Thyroid gland (tissue), 4 donors: ENCODE measurements around the gene MTCL3.

Experiments
- DNase-seq, 2 donors: peaks; one replicate each; pipeline ENCODE4 v3.0.0-alpha.2; 2019
- H3K27ac ChIP-seq, 3 donors: fragments of 200-600 bp; sonication (generic); 1 replicate in 2 of 3; 2 replicates in 1 of 3; pipeline ENCODE4 v1.5.1; 2016 to 2019; ENCODE audit warnings: mild to moderate bottlenecking in 1 of 3, moderate library complexity in 1 of 3
- H3K27me3 ChIP-seq: fragments of 200-600 bp; sonication (generic); one replicate; pipeline ENCODE4 v1.5.1; 2019
- H3K36me3 ChIP-seq, 2 donors: fragments of 200-600 bp; sonication (generic); one replicate each; pipeline ENCODE4 v1.5.1; 2016 to 2019
- H3K4me1 ChIP-seq, 2 donors: fragments of 200-600 bp; sonication (generic); one replicate each; pipeline ENCODE4 v1.5.1; 2017 to 2019
- H3K4me3 ChIP-seq, 3 donors: fragments of 200-600 bp; sonication (generic); replicated peaks in 1 of 3; 1 replicate in 2 of 3; 2 replicates in 1 of 3; pipeline ENCODE4 v1.5.1; 2016; ENCODE audit warnings: mild to moderate bottlenecking in 1 of 3
- H3K9me3 ChIP-seq: fragments of 200-600 bp; sonication (generic); one replicate; pipeline ENCODE4 v1.5.1; 2017
- POLR2A ChIP-seq, 2 donors: fragments of 450-650 bp; IDR thresholded peaks; one replicate each; pipeline ENCODE4 v1.6.1; 2017; ENCODE audit warnings: antibody characterized with exemption in 2 of 2, mild to moderate bottlenecking in 2 of 2, moderate library complexity in 1 of 2
- WGBS, 2 donors: methylation state at CpG; one replicate each; pipeline ENCODE4 v1.1.5; 2017; 5-methylcytosine and 5-hydroxymethylcytosine counted together
- intact Hi-C: fragments of 100-400 bp; cut with DNase I; formaldehyde crosslinking; loops from one replicate; pipeline ENCODE4 v1.15.1; 2023
- TF ChIP-seq, protein P1 (sequence below), 6 experiments: fragments of 200-600 bp in 3 of 6; fragments of 450-650 bp in 3 of 6; sonication (generic) in 3 of 6; IDR thresholded peaks; one replicate each; pipeline ENCODE4 v1.5.1; 2016 to 2019; ENCODE audit warnings: antibody characterized with exemption in 6 of 6, mild to moderate bottlenecking in 2 of 6, inconsistent platforms in 1 of 6, moderate library complexity in 1 of 6

The MTCL3 gene

DNA sequence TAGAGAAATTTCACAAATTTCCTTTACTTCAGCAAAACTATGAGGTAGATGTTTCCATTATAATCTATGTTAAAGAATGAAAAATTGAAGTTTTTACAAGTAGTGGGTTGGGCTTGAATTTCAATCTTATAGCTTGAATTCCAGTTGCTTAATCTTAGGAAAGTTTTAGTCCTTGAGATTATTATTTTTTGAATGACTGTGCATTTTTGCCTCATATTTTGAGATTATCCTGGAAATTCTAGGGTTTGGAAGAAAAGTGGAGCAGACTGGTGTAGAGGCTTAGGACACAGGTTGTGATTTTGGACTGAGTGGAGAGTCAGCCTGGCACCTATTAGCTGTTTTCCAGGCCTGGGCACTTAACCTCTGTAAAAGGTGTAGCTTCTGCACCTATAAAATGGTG, 5.7 kb downstream of the MTCL3 start:
- Histone ChIP-seq H3K27ac (no peak overlapping the region), H3K4me3 (no peak overlapping the region), H3K9me3 (no peaks in the 10 kb centered on the region), H3K4me1 (peaks cover 11 to 21% of the 10 kb centered on the region in 2 donors), H3K36me3 (no peaks in the 10 kb centered on the region), H3K27me3 (no peaks in the 10 kb centered on the region)
- no peak for DNase-seq
- TF ChIP-seq POLR2A (IDR thresholded peaks at IDR 0.05) = no peak
- TF ChIP-seq, protein P1, sequence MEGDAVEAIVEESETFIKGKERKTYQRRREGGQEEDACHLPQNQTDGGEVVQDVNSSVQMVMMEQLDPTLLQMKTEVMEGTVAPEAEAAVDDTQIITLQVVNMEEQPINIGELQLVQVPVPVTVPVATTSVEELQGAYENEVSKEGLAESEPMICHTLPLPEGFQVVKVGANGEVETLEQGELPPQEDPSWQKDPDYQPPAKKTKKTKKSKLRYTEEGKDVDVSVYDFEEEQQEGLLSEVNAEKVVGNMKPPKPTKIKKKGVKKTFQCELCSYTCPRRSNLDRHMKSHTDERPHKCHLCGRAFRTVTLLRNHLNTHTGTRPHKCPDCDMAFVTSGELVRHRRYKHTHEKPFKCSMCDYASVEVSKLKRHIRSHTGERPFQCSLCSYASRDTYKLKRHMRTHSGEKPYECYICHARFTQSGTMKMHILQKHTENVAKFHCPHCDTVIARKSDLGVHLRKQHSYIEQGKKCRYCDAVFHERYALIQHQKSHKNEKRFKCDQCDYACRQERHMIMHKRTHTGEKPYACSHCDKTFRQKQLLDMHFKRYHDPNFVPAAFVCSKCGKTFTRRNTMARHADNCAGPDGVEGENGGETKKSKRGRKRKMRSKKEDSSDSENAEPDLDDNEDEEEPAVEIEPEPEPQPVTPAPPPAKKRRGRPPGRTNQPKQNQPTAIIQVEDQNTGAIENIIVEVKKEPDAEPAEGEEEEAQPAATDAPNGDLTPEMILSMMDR (IDR thresholded peaks at IDR 0.05) = no peak
- intact Hi-C loops = no loop called here

DNA sequence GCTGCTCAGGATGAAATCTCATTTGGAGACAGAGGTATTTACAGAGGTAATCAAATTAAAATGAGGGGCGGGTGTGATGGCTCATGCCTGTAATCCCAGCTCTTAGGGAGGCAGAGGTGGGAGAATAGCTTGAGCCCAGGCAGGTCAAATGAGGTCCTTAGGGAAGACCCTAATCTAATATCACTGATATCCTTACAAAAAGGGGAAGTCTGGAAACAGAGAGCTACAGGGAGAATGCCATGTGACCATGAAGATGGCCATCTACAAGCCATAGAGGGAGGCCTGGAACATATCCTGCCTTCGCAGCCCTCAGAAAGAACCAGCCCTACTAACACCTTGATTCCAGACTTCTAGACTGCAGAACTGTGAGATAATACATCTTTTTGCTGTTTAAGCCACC, 8.3 kb downstream of the MTCL3 start:
- no peak overlapping the region for H3K27ac ChIP-seq
- no peaks in the 10 kb centered on the region for H3K36me3 ChIP-seq
- no peak for TF ChIP-seq POLR2A (IDR thresholded peaks at IDR 0.05)
- TF ChIP-seq, protein P1 (IDR thresholded peaks at IDR 0.05) = no peak
- DNase-seq = no peak
- intact Hi-C loops = no loop called here
- 93 to 94% methylated on average over 2 of the region's 2 CpGs for WGBS, 2 donors
- no peaks in the 10 kb centered on the region for H3K27me3 ChIP-seq
- peaks cover 7 to 14% of the 10 kb centered on the region in 2 donors for H3K4me1 ChIP-seq
- H3K9me3 ChIP-seq = no peaks in the 10 kb centered on the region
- H3K4me3 ChIP-seq = no peak overlapping the region

- intact Hi-C loops = no loop called here
- H3K9me3 ChIP-seq = no peaks in the 10 kb centered on the region
- H3K4me1 ChIP-seq = no peaks in the 10 kb centered on the region
- H3K27ac ChIP-seq = no peak overlapping the region
- no peaks in the 10 kb centered on the region for H3K36me3 ChIP-seq
- no peak for DNase-seq
- TF ChIP-seq, protein P1 (IDR thresholded peaks at IDR 0.05) = no peak
- TF ChIP-seq POLR2A (IDR thresholded peaks at IDR 0.05) = no peak
- WGBS, 2 donors = 79 to 92% methylated on average over 1 of the region's 1 CpG
- no peak overlapping the region for H3K4me3 ChIP-seq
- H3K27me3 ChIP-seq = no peaks in the 10 kb centered on the region
These were observed 12.2 kb downstream of the MTCL3 start for GRCh38 chr6:127506894-127507293.

DNA sequence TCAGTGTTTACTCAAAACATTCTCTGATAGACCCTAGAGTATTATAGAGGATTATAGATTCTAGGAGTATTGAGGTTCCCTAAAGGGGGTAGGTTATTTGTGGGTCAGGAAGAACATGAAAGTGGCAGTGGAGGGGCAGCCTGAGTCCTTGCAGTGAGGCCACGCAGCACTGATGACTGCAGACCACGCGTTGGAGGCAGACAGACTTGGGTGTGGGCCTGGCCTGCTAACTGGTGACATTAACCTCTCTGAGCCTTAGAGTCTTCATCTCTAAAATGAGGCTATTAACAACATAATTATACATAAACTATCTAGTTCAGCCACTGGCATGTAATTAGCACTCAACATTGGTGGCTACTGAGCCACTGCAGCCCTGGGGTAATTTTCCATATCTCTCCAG, 16.1 kb downstream of the MTCL3 start:
- WGBS, 2 donors = 96 to 97% methylated on average over 3 of the region's 3 CpGs

GRCh38 chr6:127497410-127497809, 21.7 kb downstream of the MTCL3 start:
- 60 to 85% methylated on average over 1 of the region's 1 CpG for WGBS, 2 donors
- DNase-seq = no peak
- intact Hi-C loops = no loop called here

More for the DNA sequence above, 16.1 kb downstream of the MTCL3 start:
- Histone ChIP-seq H3K4me3 (no peak overlapping the region), H3K9me3 (no peaks in the 10 kb centered on the region), H3K27me3 (no peaks in the 10 kb centered on the region), H3K27ac (no peak overlapping the region), H3K4me1 (no peaks in the 10 kb centered on the region), H3K36me3 (no peaks in the 10 kb centered on the region)
- intact Hi-C loops = no loop called here
- TF ChIP-seq, protein P1 (IDR thresholded peaks at IDR 0.05) = no peak
- no peak for DNase-seq

More at GRCh38 chr6:127497410-127497809, 21.7 kb downstream of the MTCL3 start:
- no peaks in the 10 kb centered on the region for H3K4me1 ChIP-seq
- H3K27ac ChIP-seq = no peak overlapping the region
- no peaks in the 10 kb centered on the region for H3K36me3 ChIP-seq
- TF ChIP-seq POLR2A (IDR thresholded peaks at IDR 0.05) = no peak
- TF ChIP-seq, protein P1 (IDR thresholded peaks at IDR 0.05) = no peak
- no peaks in the 10 kb centered on the region for H3K27me3 ChIP-seq
- no peaks in the 10 kb centered on the region for H3K9me3 ChIP-seq
- H3K4me3 ChIP-seq = no peak overlapping the region
